HepG2 (cell line): ENCODE data around the gene LPO. TPM values are rescaled to one million over a fixed set of nuclear protein-coding genes. Genes with fewer than 3 reads are reported as not detected.

Source experiments
- ARHGAP35 ChIP-seq: sonication (generic); formaldehyde crosslinking; IDR thresholded peaks from 2 replicates; pipeline ENCODE4 v1.9.0; 2022; ENCODE audit warnings: mild to moderate bottlenecking, inconsistent platforms, moderate library complexity, missing genetic modification reagents, borderline replicate concordance
- EP300 ChIP-seq, 3 experiments: sonication (generic) in 1 of 3; formaldehyde crosslinking in 1 of 3; IDR thresholded peaks; 2 replicates each; pipeline versions ENCODE4 v1.5.1 to v1.6.1; 2011 to 2020; ENCODE audit warnings: low read depth in 2 of 3, low read length in 2 of 3, borderline replicate concordance in 1 of 3, improper control_type of control experiment in 1 of 3, mild to moderate bottlenecking in 1 of 3, missing genetic modification reagents in 1 of 3, moderate library complexity in 1 of 3
- GLI4 ChIP-seq: sonication (generic); formaldehyde crosslinking; IDR thresholded peaks from 2 replicates; pipeline ENCODE4 v1.5.1; 2020; ENCODE audit warnings: missing genetic modification reagents, mild to moderate bottlenecking, moderate library complexity, borderline replicate concordance
- HDAC2 ChIP-seq: sonication (generic); formaldehyde crosslinking; IDR thresholded peaks from 2 replicates; pipeline ENCODE4 v1.4.0; 2020; ENCODE audit warnings: missing genetic modification reagents
- HMGA1 ChIP-seq: sonication (generic); formaldehyde crosslinking; conservative IDR thresholded peaks from 2 replicates; pipeline ENCODE4 v1.4.0; 2020; ENCODE audit warnings: missing genetic modification reagents
- HNRNPL ChIP-seq: fragments of 200-400 bp; formaldehyde crosslinking; IDR thresholded peaks from 2 replicates; pipeline ENCODE4 v1.6.1; 2017; ENCODE audit warnings: mild to moderate bottlenecking, low read depth, low read length
- HOXA7 ChIP-seq: sonication (generic); formaldehyde crosslinking; IDR thresholded peaks from 2 replicates; pipeline ENCODE4 v1.8.1; 2022; ENCODE audit warnings: mild to moderate bottlenecking, missing genetic modification reagents, moderate library complexity
- MBNL3 ChIP-seq: fragments of 250-450 bp; sonication (Bioruptor Pico); conservative IDR thresholded peaks from 2 replicates; pipeline ENCODE4 v1.8.0; 2022; ENCODE audit warnings: mild to moderate bottlenecking, inconsistent platforms
- MTA1 ChIP-seq: sonication (generic); formaldehyde crosslinking; IDR thresholded peaks from 2 replicates; pipeline ENCODE4 v1.4.0; 2020; ENCODE audit warnings: missing genetic modification reagents, mild to moderate bottlenecking, borderline replicate concordance
- RFXANK ChIP-seq: IDR thresholded peaks from 2 replicates; pipeline ENCODE4 v1.6.1; 2016
- U2AF2 ChIP-seq: fragments of 200-400 bp; formaldehyde crosslinking; IDR thresholded peaks from 2 replicates; pipeline ENCODE4 v1.6.1; 2017; ENCODE audit warnings: low read depth, mild to moderate bottlenecking, low read length
- ZNF20 ChIP-seq: sonication (generic); formaldehyde crosslinking; IDR thresholded peaks from 2 replicates; pipeline ENCODE4 v1.4.0; 2020; ENCODE audit warnings: mild to moderate bottlenecking, moderate library complexity, missing genetic modification reagents
- ZNF24 ChIP-seq: fragments of 450-650 bp; IDR thresholded peaks from 2 replicates; pipeline ENCODE4 v1.6.1; 2017; ENCODE audit warnings: antibody characterized with exemption, mild to moderate bottlenecking
- ZNF3 ChIP-seq: IDR thresholded peaks from 2 replicates; pipeline ENCODE4 v1.7.0; 2017; ENCODE audit warnings: inconsistent platforms
- ZNF30 ChIP-seq: sonication (generic); formaldehyde crosslinking; IDR thresholded peaks from 2 replicates; pipeline ENCODE4 v1.5.0; 2020; ENCODE audit warnings: mild to moderate bottlenecking, missing genetic modification reagents
- ZNF329 ChIP-seq: sonication (generic); formaldehyde crosslinking; IDR thresholded peaks from 2 replicates; pipeline ENCODE4 v1.9.0; 2021; ENCODE audit warnings: low read depth, mild to moderate bottlenecking, missing genetic modification reagents
- ZNF572 ChIP-seq: sonication (generic); formaldehyde crosslinking; IDR thresholded peaks from 2 replicates; pipeline ENCODE4 v1.5.1; 2020; ENCODE audit warnings: mild to moderate bottlenecking, missing genetic modification reagents
- ZNF672 ChIP-seq: sonication (generic); formaldehyde crosslinking; IDR thresholded peaks from 2 replicates; pipeline ENCODE4 v1.8.1; 2022; ENCODE audit warnings: missing genetic modification reagents
- polyA plus RNA-seq, 8 experiments: library from polyadenylated mRNA; depleted of rRNA in 3 of 8; stranded (reverse) in 7 of 8; unstranded in 1 of 8; fragments of >200 nt; fragmentation: Illumina TruSeq in 4 of 8; extraction: Trizol in 4 of 8; gene quantifications; 2 replicates each; pipeline versions ENCODE4 v1.2.1 to v1.2.3, GENCODE V29; 2011 to 2016; ENCODE audit warnings: low read depth in 4 of 8, missing spikeins in 1 of 8, mixed read lengths in 1 of 8; ENCODE audit not compliant: insufficient read depth in 1 of 8
- total RNA-seq, 5 experiments: library from RNA; depleted of rRNA; stranded (reverse); fragments of >200 nt; fragmentation: Illumina TruSeq; extraction: Trizol; gene quantifications; 2 replicates each; pipeline ENCODE4 v1.2.3, GENCODE V29; 2016; ENCODE audit warnings: low read depth in 1 of 5
- TF ChIP-seq, protein P1 (sequence below): fragments of 450-650 bp; IDR thresholded peaks from 2 replicates; pipeline ENCODE4 v1.6.1; 2016
- TF ChIP-seq, protein P2 (sequence below): IDR thresholded peaks from 2 replicates; pipeline ENCODE4 v1.6.1; 2016; ENCODE audit warnings: missing genetic modification reagents, missing compliant biosample characterization
- TF ChIP-seq, protein P3 (sequence below): sonication (generic); formaldehyde crosslinking; IDR thresholded peaks from 2 replicates; pipeline ENCODE4 v1.4.0; 2020; ENCODE audit warnings: missing genetic modification reagents; ENCODE audit errors: not compliant biosample characterization
- TF ChIP-seq, protein P4 (sequence below): sonication (generic); formaldehyde crosslinking; IDR thresholded peaks from 2 replicates; pipeline ENCODE4 v1.4.0; 2020; ENCODE audit warnings: missing genetic modification reagents, mild to moderate bottlenecking, borderline replicate concordance

The LPO gene
- total and polyA plus RNA-seq, 2 of the 13 experiments (the other 11 are each of a cell fraction or from before 2014, with no cell fraction given), result not detected

DNA sequence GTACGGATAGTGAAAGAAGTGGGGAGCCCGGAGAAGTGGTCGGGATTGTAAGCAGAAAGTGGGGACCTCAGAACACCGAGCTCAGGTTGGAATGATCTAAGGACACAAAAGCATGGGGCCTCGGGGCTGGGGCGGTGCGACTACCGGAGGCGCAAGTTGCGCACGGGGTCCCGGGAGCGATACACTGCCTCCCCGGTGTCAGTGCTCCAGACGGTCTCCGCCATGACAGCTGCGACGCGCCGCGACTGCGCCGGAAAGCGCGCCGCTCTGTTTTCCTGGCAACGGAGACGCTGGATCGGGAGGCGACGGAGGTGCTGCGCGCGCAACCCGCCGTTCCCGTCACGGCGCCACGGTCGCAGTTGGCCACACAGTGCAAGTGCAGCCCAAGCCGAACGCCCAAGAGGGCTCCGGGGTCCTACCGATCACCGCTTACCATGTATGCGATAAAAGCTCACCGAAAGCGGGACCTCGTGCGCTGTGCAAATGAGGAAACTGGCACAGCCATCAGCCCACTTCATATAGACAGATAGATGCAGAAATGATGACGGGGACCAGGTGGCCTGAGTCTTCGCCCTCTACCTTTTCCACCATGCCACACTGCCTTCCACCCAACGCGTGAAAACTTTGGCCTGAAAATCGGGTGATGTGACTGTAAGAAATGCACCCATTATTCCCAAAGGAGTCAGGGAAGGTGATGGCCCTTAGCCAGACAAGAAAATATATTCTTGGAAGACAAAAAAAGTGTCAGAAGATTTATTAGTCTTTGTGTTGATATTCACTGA is 19.2 kb upstream of the LPO start, which contains the start of gene MKS1 (continued):
- TF ChIP-seq, protein P1, sequence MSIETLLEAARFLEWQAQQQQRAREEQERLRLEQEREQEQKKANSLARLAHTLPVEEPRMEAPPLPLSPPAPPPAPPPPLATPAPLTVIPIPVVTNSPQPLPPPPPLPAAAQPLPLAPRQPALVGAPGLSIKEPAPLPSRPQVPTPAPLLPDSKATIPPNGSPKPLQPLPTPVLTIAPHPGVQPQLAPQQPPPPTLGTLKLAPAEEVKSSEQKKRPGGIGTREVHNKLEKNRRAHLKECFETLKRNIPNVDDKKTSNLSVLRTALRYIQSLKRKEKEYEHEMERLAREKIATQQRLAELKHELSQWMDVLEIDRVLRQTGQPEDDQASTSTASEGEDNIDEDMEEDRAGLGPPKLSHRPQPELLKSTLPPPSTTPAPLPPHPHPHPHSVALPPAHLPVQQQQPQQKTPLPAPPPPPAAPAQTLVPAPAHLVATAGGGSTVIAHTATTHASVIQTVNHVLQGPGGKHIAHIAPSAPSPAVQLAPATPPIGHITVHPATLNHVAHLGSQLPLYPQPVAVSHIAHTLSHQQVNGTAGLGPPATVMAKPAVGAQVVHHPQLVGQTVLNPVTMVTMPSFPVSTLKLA, result peak; percentile 57; the same call in 1 of the 2 replicates
- TF ChIP-seq MTA1 (CRISPR knock-in tag) (peak; percentile 90; the same call in 1 of the 2 replicates), MBNL3 (CRISPR knock-in tag) (no peak), ZNF572 (no peak; the same call in none of the 2 replicates), EP300 (IDR thresholded peaks at IDR 0.05; ENCODE audit: low read depth in 2 of 2, low read length in 2 of 2) (no peak), EP300 (CRISPR knock-in tag; IDR thresholded peaks at IDR 0.05; ENCODE audit: borderline replicate concordance) (no peak; the same call in 1 of the 2 replicates), ZNF20 (CRISPR knock-in tag) (no peak), HNRNPL (0 out of 2 replicates have a peak, but pooled peaks have one; percentile 27), RFXANK (CRISPR knock-in tag) (no peak), HMGA1 (no peak), ZNF30 (CRISPR knock-in tag) (no peak), ZNF329 (no peak), HDAC2 (CRISPR knock-in tag) (peak; percentile 96), ARHGAP35 (CRISPR knock-in tag) (peak; percentile 30; the same call in 1 of the 2 replicates), U2AF2 (no peak), ZNF24 (no peak), GLI4 (CRISPR knock-in tag) (0 out of 2 replicates have a peak, but pooled peaks have one; percentile 83), HOXA7 (CRISPR knock-in tag) (no peak), ZNF3 (CRISPR knock-in tag) (no peak), ZNF672 (CRISPR knock-in tag) (no peak)
- TF ChIP-seq, protein P2, sequence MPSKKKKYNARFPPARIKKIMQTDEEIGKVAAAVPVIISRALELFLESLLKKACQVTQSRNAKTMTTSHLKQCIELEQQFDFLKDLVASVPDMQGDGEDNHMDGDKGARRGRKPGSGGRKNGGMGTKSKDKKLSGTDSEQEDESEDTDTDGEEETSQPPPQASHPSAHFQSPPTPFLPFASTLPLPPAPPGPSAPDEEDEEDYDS (CRISPR knock-in tag), result peak; percentile 76
- TF ChIP-seq, protein P3, sequence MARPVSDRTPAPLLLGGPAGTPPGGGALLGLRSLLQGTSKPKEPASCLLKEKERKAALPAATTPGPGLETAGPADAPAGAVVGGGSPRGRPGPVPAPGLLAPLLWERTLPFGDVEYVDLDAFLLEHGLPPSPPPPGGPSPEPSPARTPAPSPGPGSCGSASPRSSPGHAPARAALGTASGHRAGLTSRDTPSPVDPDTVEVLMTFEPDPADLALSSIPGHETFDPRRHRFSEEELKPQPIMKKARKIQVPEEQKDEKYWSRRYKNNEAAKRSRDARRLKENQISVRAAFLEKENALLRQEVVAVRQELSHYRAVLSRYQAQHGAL (CRISPR knock-in tag), result no peak
- TF ChIP-seq, protein P4, sequence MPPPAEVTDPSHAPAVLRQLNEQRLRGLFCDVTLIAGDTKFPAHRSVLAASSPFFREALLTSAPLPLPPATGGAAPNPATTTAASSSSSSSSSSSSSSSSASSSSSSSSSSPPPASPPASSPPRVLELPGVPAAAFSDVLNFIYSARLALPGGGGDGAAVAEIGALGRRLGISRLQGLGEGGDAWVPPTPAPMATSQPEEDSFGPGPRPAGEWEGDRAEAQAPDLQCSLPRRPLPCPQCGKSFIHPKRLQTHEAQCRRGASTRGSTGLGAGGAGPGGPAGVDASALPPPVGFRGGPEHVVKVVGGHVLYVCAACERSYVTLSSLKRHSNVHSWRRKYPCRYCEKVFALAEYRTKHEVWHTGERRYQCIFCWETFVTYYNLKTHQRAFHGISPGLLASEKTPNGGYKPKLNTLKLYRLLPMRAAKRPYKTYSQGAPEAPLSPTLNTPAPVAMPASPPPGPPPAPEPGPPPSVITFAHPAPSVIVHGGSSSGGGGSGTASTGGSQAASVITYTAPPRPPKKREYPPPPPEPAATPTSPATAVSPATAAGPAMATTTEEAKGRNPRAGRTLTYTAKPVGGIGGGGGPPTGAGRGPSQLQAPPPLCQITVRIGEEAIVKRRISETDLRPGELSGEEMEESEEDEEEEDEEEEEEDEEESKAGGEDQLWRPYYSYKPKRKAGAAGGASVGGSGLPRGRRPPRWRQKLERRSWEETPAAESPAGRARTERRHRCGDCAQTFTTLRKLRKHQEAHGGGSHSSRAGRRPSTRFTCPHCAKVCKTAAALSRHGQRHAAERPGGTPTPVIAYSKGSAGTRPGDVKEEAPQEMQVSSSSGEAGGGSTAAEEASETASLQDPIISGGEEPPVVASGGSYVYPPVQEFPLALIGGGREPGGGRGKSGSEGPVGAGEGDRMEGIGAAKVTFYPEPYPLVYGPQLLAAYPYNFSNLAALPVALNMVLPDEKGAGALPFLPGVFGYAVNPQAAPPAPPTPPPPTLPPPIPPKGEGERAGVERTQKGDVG, result peak; percentile 91; the same call in 1 of the 2 replicates
